SK-N-SH (cell line): ENCODE data around the gene ZDHHC12. TPM values are rescaled to one million over a fixed set of nuclear protein-coding genes. Genes with fewer than 3 reads are reported as not detected.

ENCODE experiments used
- CTCF ChIA-PET: fragments of 300-600, 350-600 bp; formaldehyde crosslinking; extraction: SDS; loops from one replicate; lab custom pipeline; 2021; lab: Yijun Ruan, JAX
- POLR2A ChIA-PET: fragments of 350-600 bp; sonication (Branson Sonifier 250); formaldehyde crosslinking; extraction: SDS; loops from one replicate; lab custom pipeline; 2020; ENCODE audit warnings: antibody characterized with exemption, inconsistent platforms; lab: Yijun Ruan, JAX
- DNase-seq: peaks from one replicate; pipeline ENCODE4 v3.0.0; 2012
- H2AFZ ChIP-seq: fragments of 200-600 bp; sonication (generic); 2 replicates; pipeline ENCODE4 v1.8.1; 2016; ENCODE audit warnings: antibody characterized with exemption, mild to moderate bottlenecking, low read depth
- H3F3A ChIP-seq: fragments of 200-600 bp; sonication (generic); replicated peaks from 2 replicates; pipeline ENCODE3; 2016; ENCODE audit warnings: antibody characterized with exemption, mild to moderate bottlenecking; ENCODE audit not compliant: insufficient read depth
- H3K27ac ChIP-seq, 2 experiments: fragments of 200-500 bp in 1 of 2; fragments of 200-600 bp in 1 of 2; sonication (Bioruptor generic) in 1 of 2; sonication (generic), shearing (Covaris generic) in 1 of 2; 2 replicates each; pipeline versions ENCODE4 v1.5.1 to v1.6.1; 2014 to 2016; ENCODE audit warnings: low read depth in 2 of 2, inconsistent platforms in 1 of 2, low read length in 1 of 2, mild to moderate bottlenecking in 1 of 2, mixed read lengths in 1 of 2
- H3K27me3 ChIP-seq: fragments of 200-600 bp; sonication (generic), shearing (Covaris generic); 2 replicates; pipeline ENCODE4 v1.6.1; 2016; ENCODE audit warnings: mixed run types; ENCODE audit not compliant: insufficient read depth
- H3K36me3 ChIP-seq, 2 experiments: fragments of 200-500 bp in 1 of 2; fragments of 200-600 bp in 1 of 2; sonication (Bioruptor generic) in 1 of 2; sonication (generic) in 1 of 2; replicated peaks in 1 of 2; 2 replicates each; pipeline versions ENCODE3 to v1.5.1; 2014 to 2016; ENCODE audit warnings: low read length in 1 of 2, mild to moderate bottlenecking in 1 of 2; ENCODE audit not compliant: insufficient read depth in 2 of 2, control insufficient read depth in 1 of 2
- H3K4me1 ChIP-seq, 2 experiments: fragments of 200-500 bp in 1 of 2; fragments of 200-600 bp in 1 of 2; sonication (Bioruptor generic) in 1 of 2; sonication (generic), shearing (Covaris generic) in 1 of 2; 2 replicates each; pipeline versions ENCODE4 v1.5.1 to v1.6.1; 2014 to 2016; ENCODE audit warnings: low read depth in 1 of 2, low read length in 1 of 2, mixed run types in 1 of 2; ENCODE audit not compliant: insufficient read depth in 2 of 2, control insufficient read depth in 1 of 2
- H3K4me2 ChIP-seq: fragments of 200-600 bp; sonication (generic), shearing (Covaris generic); 2 replicates; pipeline ENCODE4 v1.6.1; 2017; ENCODE audit warnings: mixed run types
- H3K4me3 ChIP-seq, 2 experiments: fragments of 200-500 bp in 1 of 2; fragments of 200-600 bp in 1 of 2; sonication (Bioruptor generic) in 1 of 2; sonication (generic), shearing (Covaris generic) in 1 of 2; 2 replicates each; pipeline versions ENCODE4 v1.5.1 to v1.8.1; 2014 to 2016; ENCODE audit warnings: low read depth in 2 of 2, inconsistent platforms in 1 of 2, low read length in 1 of 2, mild to moderate bottlenecking in 1 of 2, mixed read lengths in 1 of 2, moderate library complexity in 1 of 2
- H3K79me2 ChIP-seq: fragments of 200-600 bp; sonication (generic); 2 replicates; pipeline ENCODE4 v1.8.1; 2017; ENCODE audit warnings: mild to moderate bottlenecking; ENCODE audit not compliant: insufficient read depth
- H3K9ac ChIP-seq: fragments of 200-600 bp; sonication (generic); 2 replicates; pipeline ENCODE4 v1.6.1; 2017; ENCODE audit warnings: mixed run types
- H3K9me2 ChIP-seq: fragments of 200-600 bp; sonication (generic); 2 replicates; pipeline ENCODE4 v1.6.1; 2017; ENCODE audit warnings: mixed run types
- H3K9me3 ChIP-seq: fragments of 200-600 bp; sonication (generic); 2 replicates; pipeline ENCODE4 v1.6.1; 2017; ENCODE audit warnings: mixed run types, mild to moderate bottlenecking, moderate library complexity
- H4K20me1 ChIP-seq: fragments of 200-600 bp; sonication (generic); 2 replicates; pipeline ENCODE4 v1.6.1; 2017; ENCODE audit warnings: mild to moderate bottlenecking, mixed run types; ENCODE audit not compliant: insufficient read depth
- EP300 ChIP-seq, 2 experiments: IDR thresholded peaks; 2 replicates each; pipeline versions ENCODE4 v1.4.0 to v1.6.1; 2012; ENCODE audit warnings: borderline replicate concordance in 1 of 2, low read depth in 1 of 2, low read length in 1 of 2
- FOSL2 ChIP-seq: IDR thresholded peaks from 2 replicates; pipeline ENCODE4 v1.4.0; 2012; ENCODE audit warnings: low read depth, mild to moderate bottlenecking, moderate library complexity, borderline replicate concordance
- GABPA ChIP-seq: IDR thresholded peaks from 2 replicates; pipeline ENCODE4 v1.4.0; 2012; ENCODE audit warnings: low read depth, mild to moderate bottlenecking
- GATA2 ChIP-seq: sonication (generic); formaldehyde crosslinking; IDR thresholded peaks from 2 replicates; pipeline ENCODE4 v1.5.0; 2020; ENCODE audit warnings: mild to moderate bottlenecking, missing genetic modification reagents
- JUND ChIP-seq: IDR thresholded peaks from 2 replicates; pipeline ENCODE4 v1.4.0; 2012
- MEF2A ChIP-seq: IDR thresholded peaks from 2 replicates; pipeline ENCODE4 v1.4.0; 2012; ENCODE audit warnings: low read depth, borderline replicate concordance
- NFIC ChIP-seq: IDR thresholded peaks from 2 replicates; pipeline ENCODE4 v1.4.0; 2012; ENCODE audit warnings: borderline replicate concordance
- NRF1 ChIP-seq: IDR thresholded peaks from 2 replicates; pipeline ENCODE4 v1.6.1; 2012; ENCODE audit warnings: low read depth, mild to moderate bottlenecking, low read length
- RAD21 ChIP-seq: IDR thresholded peaks from 2 replicates; pipeline ENCODE4 v1.6.1; 2012; ENCODE audit warnings: mild to moderate bottlenecking, low read length
- SIN3A ChIP-seq: IDR thresholded peaks from 2 replicates; pipeline ENCODE4 v1.6.1; 2012; ENCODE audit warnings: low read depth, mild to moderate bottlenecking, low read length, moderate library complexity, borderline replicate concordance
- SMC3 ChIP-seq: IDR thresholded peaks from 2 replicates; pipeline ENCODE4 v1.6.1; 2012; ENCODE audit warnings: low read depth, low read length, improper control_type of control experiment
- TAF1 ChIP-seq: IDR thresholded peaks from 2 replicates; pipeline ENCODE4 v1.6.1; 2012; ENCODE audit warnings: low read depth, mild to moderate bottlenecking, low read length, moderate library complexity, borderline replicate concordance
- USF1 ChIP-seq: IDR thresholded peaks from 2 replicates; pipeline ENCODE4 v1.4.0; 2012; ENCODE audit warnings: low read depth, borderline replicate concordance
- whole genome bisulfite sequencing: methylation state at CpG from one replicate; pipeline ENCODE4 v1.1.6; 2017; ENCODE audit warnings: low lambda C conversion rate; 5-methylcytosine and 5-hydroxymethylcytosine counted together
- polyA plus RNA-seq, 3 experiments: library from polyadenylated mRNA; depleted of rRNA; stranded (reverse); fragments of >200 nt; gene quantifications; 2 replicates each; pipeline ENCODE4 v1.2.3, GENCODE V29; 2012
- TF ChIP-seq, protein P1 (sequence below): fragments of 150-350 bp; IDR thresholded peaks from 2 replicates; pipeline ENCODE4 v1.6.1; 2017; ENCODE audit warnings: antibody characterized with exemption, low read length, low read depth, borderline replicate concordance
- TF ChIP-seq, protein P2 (sequence below): IDR thresholded peaks from 2 replicates; pipeline ENCODE4 v1.4.0; 2012; ENCODE audit warnings: low read depth, borderline replicate concordance

The ZDHHC12 gene
- polyA plus RNA-seq, 1 of the 3 experiments (the other 2 are of a cell fraction): 51.3 TPM

- no peaks in the 10 kb centered on the region for H3K9me3 ChIP-seq
- H3K36me3 ChIP-seq: peaks cover 0 to 7% of the 10 kb centered on the region in 2 experiments
- no peak for DNase-seq
- H3F3A ChIP-seq: peaks cover 6% of the 10 kb centered on the region
- POLR2A ChIA-PET: interaction anchor here (1.4 kb wide), 2 partner anchors 17 to 122 kb away, joined by 3 to 4 read pairs; no protein-coding TSS in a partner anchor
- TF ChIP-seq, protein P1, sequence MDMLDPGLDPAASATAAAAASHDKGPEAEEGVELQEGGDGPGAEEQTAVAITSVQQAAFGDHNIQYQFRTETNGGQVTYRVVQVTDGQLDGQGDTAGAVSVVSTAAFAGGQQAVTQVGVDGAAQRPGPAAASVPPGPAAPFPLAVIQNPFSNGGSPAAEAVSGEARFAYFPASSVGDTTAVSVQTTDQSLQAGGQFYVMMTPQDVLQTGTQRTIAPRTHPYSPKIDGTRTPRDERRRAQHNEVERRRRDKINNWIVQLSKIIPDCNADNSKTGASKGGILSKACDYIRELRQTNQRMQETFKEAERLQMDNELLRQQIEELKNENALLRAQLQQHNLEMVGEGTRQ: no peak
- TF ChIP-seq, protein P2, sequence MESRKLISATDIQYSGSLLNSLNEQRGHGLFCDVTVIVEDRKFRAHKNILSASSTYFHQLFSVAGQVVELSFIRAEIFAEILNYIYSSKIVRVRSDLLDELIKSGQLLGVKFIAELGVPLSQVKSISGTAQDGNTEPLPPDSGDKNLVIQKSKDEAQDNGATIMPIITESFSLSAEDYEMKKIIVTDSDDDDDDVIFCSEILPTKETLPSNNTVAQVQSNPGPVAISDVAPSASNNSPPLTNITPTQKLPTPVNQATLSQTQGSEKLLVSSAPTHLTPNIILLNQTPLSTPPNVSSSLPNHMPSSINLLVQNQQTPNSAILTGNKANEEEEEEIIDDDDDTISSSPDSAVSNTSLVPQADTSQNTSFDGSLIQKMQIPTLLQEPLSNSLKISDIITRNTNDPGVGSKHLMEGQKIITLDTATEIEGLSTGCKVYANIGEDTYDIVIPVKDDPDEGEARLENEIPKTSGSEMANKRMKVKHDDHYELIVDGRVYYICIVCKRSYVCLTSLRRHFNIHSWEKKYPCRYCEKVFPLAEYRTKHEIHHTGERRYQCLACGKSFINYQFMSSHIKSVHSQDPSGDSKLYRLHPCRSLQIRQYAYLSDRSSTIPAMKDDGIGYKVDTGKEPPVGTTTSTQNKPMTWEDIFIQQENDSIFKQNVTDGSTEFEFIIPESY: no peak
- TF ChIP-seq GATA2: no peak
- TF ChIP-seq GABPA: no peak
- no peak for TF ChIP-seq EP300 (IDR thresholded peaks at IDR 0.05; ENCODE audit: borderline replicate concordance in 1 of 2, low read depth in 1 of 2, low read length in 1 of 2)
- TF ChIP-seq MEF2A: no peak
- no peak for TF ChIP-seq TAF1
- TF ChIP-seq FOSL2: no peak
- TF ChIP-seq, all 33 proteins: peak for 0
- Histone ChIP-seq H3K9me2 (no peaks in the 10 kb centered on the region), H3K4me1 (peaks cover 0 to 15% of the 10 kb centered on the region in 2 experiments; a peak in 1 of 4 replicates), H3K4me3 (peak overlapping the region; percentile 70 to 75), H3K9ac (peak overlapping the region; percentile 55), H3K79me2 (no peaks in the 10 kb centered on the region), H2AFZ (peak overlapping the region; percentile 79), H4K20me1 (no peaks in the 10 kb centered on the region), H3K4me2 (peak overlapping the region; percentile 84), H3K27ac (peak overlapping the region; percentile 25 to 69; a peak in 3 of 4 replicates), H3K27me3 (no peaks in the 10 kb centered on the region)
- 30% methylated on average over 7 of the region's 7 CpGs for WGBS
- CTCF ChIA-PET: interaction anchor here (1.1 to 1.9 kb wide), 4 partner anchors 11 to 107 kb away, joined by 3 to 12 read pairs (median 3); partner anchors contain the start of genes PKN3 and SPOUT1
Observed at GRCh38 chr9:128723352-128723865, 518 bp downstream of the ZDHHC12 start.

DNA sequence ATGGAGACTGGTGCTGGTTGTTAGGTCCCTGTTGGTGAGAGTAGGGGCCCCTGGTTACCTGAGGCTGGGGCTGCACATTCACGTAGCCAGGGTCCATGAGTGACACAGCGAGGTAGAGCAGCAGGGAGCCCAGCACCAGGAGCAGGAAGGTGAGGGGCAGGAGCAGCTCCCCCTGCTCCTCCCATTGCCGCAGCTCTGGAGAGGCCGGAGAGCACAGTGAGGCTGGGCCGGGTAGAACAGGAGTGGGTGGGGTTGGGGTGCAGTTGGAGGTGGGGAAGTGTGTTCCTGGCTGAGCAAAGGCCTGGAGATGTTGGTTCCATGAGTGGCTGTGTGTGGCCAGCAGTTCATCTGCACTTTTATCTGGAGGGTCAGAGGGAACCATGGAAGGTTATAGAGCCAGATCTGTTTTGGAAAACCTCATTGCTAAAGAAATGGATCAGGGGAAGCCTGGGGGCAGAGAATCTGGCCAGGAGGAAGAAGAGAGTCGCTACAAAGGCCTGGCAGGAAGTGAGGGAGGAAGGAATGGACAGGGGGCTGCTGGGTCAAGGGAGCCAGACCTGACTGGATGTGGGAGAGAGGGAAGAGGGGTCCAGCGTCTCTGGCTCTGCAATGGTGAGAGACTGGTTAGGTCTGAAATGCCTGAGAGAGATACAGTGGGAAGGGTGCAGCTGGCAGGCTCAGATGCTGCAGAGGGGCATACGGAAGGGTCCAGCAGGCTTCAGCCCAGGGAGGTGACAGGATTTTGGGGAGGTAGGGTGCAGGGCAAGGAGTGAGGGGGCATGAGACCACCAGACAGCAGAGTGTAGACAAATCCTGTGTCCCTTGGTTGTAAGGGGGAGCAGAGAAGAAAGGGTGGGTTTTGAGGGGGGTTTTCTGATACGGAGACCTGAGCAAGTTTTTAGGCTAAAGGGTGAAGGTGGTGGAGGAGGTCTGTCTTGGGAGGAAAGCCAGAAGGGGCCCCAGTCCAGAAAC is 1.3 kb downstream of the ZDHHC12 start:
- TF ChIP-seq NRF1 (no peak), NFIC (no peak), SIN3A (no peak), USF1 (no peak), RAD21 (no peak), JUND (no peak), SMC3 (no peak)
- TF ChIP-seq, protein P2: no peak
- DNase-seq: no peak
- ChIA-PET CTCF (interaction anchor here (1.9 to 2.7 kb wide), 2 partner anchors 20 to 21 kb away, joined by 8 to 12 read pairs; partner anchors contain the start of gene PKN3), POLR2A (no interaction called here)
- Histone ChIP-seq H2AFZ (no peak overlapping the region), H3K79me2 (no peaks in the 10 kb centered on the region), H4K20me1 (no peaks in the 10 kb centered on the region), H3K4me1 (peaks cover 0 to 11% of the 10 kb centered on the region in 2 experiments; a peak in 1 of 4 replicates), H3F3A (peaks cover 6% of the 10 kb centered on the region), H3K27ac (no peak overlapping the region), H3K4me2 (peak overlapping the region; percentile 84), H3K9me3 (no peaks in the 10 kb centered on the region), H3K36me3 (peaks cover 0 to 7% of the 10 kb centered on the region in 2 experiments), H3K27me3 (no peaks in the 10 kb centered on the region), H3K9me2 (no peaks in the 10 kb centered on the region), H3K4me3 (peak overlapping the region; percentile 70 to 75; a peak in 1 of 4 replicates), H3K9ac (peak overlapping the region; percentile 55; the same call in 1 of the 2 replicates)
- 76% methylated on average over 9 of the region's 9 CpGs for WGBS
